GM08714 (cell line): ENCODE results near the gene EP300.

ENCODE experiments used
- H3K4me3 ChIP-seq: fragments of 200-500 bp; sonication (Bioruptor generic); 2 replicates; pipeline ENCODE4 v1.5.1; 2014; ENCODE audit warnings: mild to moderate bottlenecking, low read length, inconsistent platforms
- ZNF274 ChIP-seq: IDR thresholded peaks from 2 replicates; pipeline ENCODE4 v1.6.1; 2012; ENCODE audit warnings: mild to moderate bottlenecking, low read depth, low read length

EP300 gene

GRCh38 chr22:41229215-41229614, 136.8 kb downstream of the EP300 start:
- no peak for TF ChIP-seq ZNF274
- H3K4me3 ChIP-seq = no peak overlapping the region
